Panc1 (cell line): ENCODE results near the gene CHP2. TPM values are rescaled to one million over a fixed set of nuclear protein-coding genes. Genes with fewer than 3 reads are reported as not detected.

Experiments
- ATAC-seq: fragments of 200-7000 bp; cut with Tn5 transposase; 2 replicates; pipeline ENCODE4 v1.9.1; 2020; ENCODE audit warnings: mild to moderate bottlenecking, moderate library complexity
- BruUV-seq: library from RNA; stranded (reverse); fragments of 400-500 nt; replicated peaks from 2 replicates; lab custom pipeline; 2021; lab: Mats Ljungman, UMichigan
- CTCF ChIA-PET: fragments of 300-600 bp; sonication (Branson Sonifier 250); formaldehyde crosslinking; loops from one replicate; lab custom pipeline; 2022; ENCODE audit warnings: antibody characterized with exemption; lab: Charles Lee
- POLR2A ChIA-PET: fragments of 300-600 bp; sonication (Branson Sonifier 250); formaldehyde crosslinking; loops from one replicate; lab custom pipeline; 2022; ENCODE audit warnings: antibody characterized with exemption; lab: Charles Lee
- DNase-seq: peaks from one replicate; pipeline ENCODE4 v3.0.0-alpha.2; 2010; ENCODE audit warnings: low read depth, low spot score
- H3K27ac ChIP-seq: 2 replicates; pipeline ENCODE4 v1.5.1; 2011; ENCODE audit warnings: mild to moderate bottlenecking, low read length, inconsistent platforms
- H3K27me3 ChIP-seq: fragments of 200-500 bp; sonication (Bioruptor generic); 2 replicates; pipeline ENCODE4 v1.6.0; 2014; ENCODE audit warnings: low read length, inconsistent platforms; ENCODE audit not compliant: control insufficient read depth, insufficient read depth
- H3K36me3 ChIP-seq: fragments of 200-500 bp; sonication (Bioruptor generic); 2 replicates; pipeline ENCODE4 v1.5.1; 2014; ENCODE audit warnings: inconsistent platforms, mild to moderate bottlenecking, low read length, moderate library complexity; ENCODE audit not compliant: control insufficient read depth, insufficient read depth
- H3K4me1 ChIP-seq: 2 replicates; pipeline ENCODE4 v1.5.1; 2011; ENCODE audit warnings: inconsistent platforms, mild to moderate bottlenecking, low read length, moderate library complexity; ENCODE audit not compliant: control insufficient read depth, insufficient read depth
- H3K4me3 ChIP-seq, 2 experiments: 2 replicates each; pipeline ENCODE4 v1.5.1; 2011 to 2012; ENCODE audit warnings: low read depth in 2 of 2, low read length in 2 of 2, mild to moderate bottlenecking in 2 of 2, inconsistent platforms in 1 of 2, moderate library complexity in 1 of 2
- H3K9me3 ChIP-seq: fragments of 200-500 bp; sonication (Bioruptor generic); 2 replicates; pipeline ENCODE4 v1.5.1; 2014; ENCODE audit warnings: low read depth, mild to moderate bottlenecking, inconsistent platforms, low read length, moderate library complexity; ENCODE audit not compliant: control insufficient read depth, insufficient read depth
- POLR2AphosphoS5 ChIP-seq: IDR thresholded peaks from 2 replicates; pipeline ENCODE4 v1.6.1; 2012; ENCODE audit warnings: mild to moderate bottlenecking, low read depth, low read length, moderate library complexity
- SIN3A ChIP-seq: IDR thresholded peaks from 2 replicates; pipeline ENCODE4 v1.6.1; 2012; ENCODE audit warnings: low read depth, mild to moderate bottlenecking, low read length, moderate library complexity, borderline replicate concordance; ENCODE audit not compliant: insufficient read depth
- TCF7L2 ChIP-seq: IDR thresholded peaks from 2 replicates; pipeline ENCODE4 v1.6.1; 2011; ENCODE audit warnings: mild to moderate bottlenecking, low read depth, low read length, inconsistent platforms
- in situ Hi-C: cut with HindIII; loops from 2 replicates; pipeline ENCODE4 v1.10.0; 2016; ENCODE audit warnings: low sequenced_read_pairs, low pct_unique_long_range_greater_than_20kb
- intact Hi-C: fragments of 100-400 bp; cut with micrococcal nuclease; formaldehyde crosslinking; loops from one replicate; pipeline ENCODE4 v1.10.0; 2022; ENCODE audit not compliant: unreplicated experiment
- total RNA-seq: library from RNA; stranded (reverse); gene quantifications from one replicate; pipeline ENCODE4 v1.2.1, GENCODE V29; 2021; ENCODE audit not compliant: unreplicated experiment
- TF ChIP-seq, protein P1 (sequence below), 2 experiments: IDR thresholded peaks; 2 replicates each; pipeline ENCODE4 v1.6.1; 2011 to 2012; ENCODE audit warnings: low read depth in 2 of 2, control low read depth in 1 of 2, low read length in 1 of 2, mild to moderate bottlenecking in 1 of 2, moderate library complexity in 1 of 2; ENCODE audit not compliant: insufficient read depth in 1 of 2
- TF ChIP-seq, protein P2 (sequence below): fragments of 450-650 bp; IDR thresholded peaks from 2 replicates; pipeline ENCODE4 v1.5.1; 2017; ENCODE audit warnings: mild to moderate bottlenecking

The CHP2 gene
- total RNA-seq, 1 experiment from 2014 or later, result not detected

DNA sequence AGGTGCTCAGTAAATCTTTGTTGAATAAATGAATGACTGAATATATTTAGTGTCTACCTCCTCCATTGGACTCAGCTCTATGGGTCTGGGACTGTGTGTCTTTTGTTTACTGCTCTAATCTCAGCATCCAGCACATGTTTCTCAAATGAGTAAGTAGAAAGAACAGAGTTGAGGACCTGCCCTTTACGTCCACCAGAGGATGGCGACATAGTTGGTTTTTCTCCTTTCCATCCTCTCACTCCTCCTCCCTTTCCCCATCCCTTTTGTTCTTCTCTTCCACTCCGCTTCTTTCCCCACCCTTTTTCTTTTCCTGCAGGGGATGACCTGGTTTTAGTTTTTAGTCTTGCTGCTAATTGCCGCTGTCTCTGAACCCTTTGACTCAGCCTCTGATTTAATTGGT, 12.1 kb upstream of the CHP2 start:
- Histone ChIP-seq H3K36me3 (no peaks in the 10 kb centered on the region), H3K27me3 (peaks cover 11% of the 10 kb centered on the region; the same call in 1 of the 2 replicates), H3K9me3 (no peaks in the 10 kb centered on the region), H3K27ac (no peak overlapping the region), H3K4me3 (no peak overlapping the region), H3K4me1 (no peaks in the 10 kb centered on the region)
- in situ Hi-C loops, result no loop called here
- intact Hi-C loops, result no loop called here
- DNase-seq (no peak), ATAC-seq (no peak)
- no TSS peak for BruUV-seq
- ChIA-PET CTCF (no interaction called here), POLR2A (no interaction called here)
- TF ChIP-seq, protein P1, sequence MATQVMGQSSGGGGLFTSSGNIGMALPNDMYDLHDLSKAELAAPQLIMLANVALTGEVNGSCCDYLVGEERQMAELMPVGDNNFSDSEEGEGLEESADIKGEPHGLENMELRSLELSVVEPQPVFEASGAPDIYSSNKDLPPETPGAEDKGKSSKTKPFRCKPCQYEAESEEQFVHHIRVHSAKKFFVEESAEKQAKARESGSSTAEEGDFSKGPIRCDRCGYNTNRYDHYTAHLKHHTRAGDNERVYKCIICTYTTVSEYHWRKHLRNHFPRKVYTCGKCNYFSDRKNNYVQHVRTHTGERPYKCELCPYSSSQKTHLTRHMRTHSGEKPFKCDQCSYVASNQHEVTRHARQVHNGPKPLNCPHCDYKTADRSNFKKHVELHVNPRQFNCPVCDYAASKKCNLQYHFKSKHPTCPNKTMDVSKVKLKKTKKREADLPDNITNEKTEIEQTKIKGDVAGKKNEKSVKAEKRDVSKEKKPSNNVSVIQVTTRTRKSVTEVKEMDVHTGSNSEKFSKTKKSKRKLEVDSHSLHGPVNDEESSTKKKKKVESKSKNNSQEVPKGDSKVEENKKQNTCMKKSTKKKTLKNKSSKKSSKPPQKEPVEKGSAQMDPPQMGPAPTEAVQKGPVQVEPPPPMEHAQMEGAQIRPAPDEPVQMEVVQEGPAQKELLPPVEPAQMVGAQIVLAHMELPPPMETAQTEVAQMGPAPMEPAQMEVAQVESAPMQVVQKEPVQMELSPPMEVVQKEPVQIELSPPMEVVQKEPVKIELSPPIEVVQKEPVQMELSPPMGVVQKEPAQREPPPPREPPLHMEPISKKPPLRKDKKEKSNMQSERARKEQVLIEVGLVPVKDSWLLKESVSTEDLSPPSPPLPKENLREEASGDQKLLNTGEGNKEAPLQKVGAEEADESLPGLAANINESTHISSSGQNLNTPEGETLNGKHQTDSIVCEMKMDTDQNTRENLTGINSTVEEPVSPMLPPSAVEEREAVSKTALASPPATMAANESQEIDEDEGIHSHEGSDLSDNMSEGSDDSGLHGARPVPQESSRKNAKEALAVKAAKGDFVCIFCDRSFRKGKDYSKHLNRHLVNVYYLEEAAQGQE (IDR thresholded peaks at IDR 0.05; ENCODE audit: insufficient read depth in 1 of 2, low read depth in 2 of 2, low read length in 1 of 2), result no peak
- TF ChIP-seq, protein P2, sequence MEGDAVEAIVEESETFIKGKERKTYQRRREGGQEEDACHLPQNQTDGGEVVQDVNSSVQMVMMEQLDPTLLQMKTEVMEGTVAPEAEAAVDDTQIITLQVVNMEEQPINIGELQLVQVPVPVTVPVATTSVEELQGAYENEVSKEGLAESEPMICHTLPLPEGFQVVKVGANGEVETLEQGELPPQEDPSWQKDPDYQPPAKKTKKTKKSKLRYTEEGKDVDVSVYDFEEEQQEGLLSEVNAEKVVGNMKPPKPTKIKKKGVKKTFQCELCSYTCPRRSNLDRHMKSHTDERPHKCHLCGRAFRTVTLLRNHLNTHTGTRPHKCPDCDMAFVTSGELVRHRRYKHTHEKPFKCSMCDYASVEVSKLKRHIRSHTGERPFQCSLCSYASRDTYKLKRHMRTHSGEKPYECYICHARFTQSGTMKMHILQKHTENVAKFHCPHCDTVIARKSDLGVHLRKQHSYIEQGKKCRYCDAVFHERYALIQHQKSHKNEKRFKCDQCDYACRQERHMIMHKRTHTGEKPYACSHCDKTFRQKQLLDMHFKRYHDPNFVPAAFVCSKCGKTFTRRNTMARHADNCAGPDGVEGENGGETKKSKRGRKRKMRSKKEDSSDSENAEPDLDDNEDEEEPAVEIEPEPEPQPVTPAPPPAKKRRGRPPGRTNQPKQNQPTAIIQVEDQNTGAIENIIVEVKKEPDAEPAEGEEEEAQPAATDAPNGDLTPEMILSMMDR, result 0 out of 2 replicates have a peak, but pooled peaks have one; percentile 17

DNA sequence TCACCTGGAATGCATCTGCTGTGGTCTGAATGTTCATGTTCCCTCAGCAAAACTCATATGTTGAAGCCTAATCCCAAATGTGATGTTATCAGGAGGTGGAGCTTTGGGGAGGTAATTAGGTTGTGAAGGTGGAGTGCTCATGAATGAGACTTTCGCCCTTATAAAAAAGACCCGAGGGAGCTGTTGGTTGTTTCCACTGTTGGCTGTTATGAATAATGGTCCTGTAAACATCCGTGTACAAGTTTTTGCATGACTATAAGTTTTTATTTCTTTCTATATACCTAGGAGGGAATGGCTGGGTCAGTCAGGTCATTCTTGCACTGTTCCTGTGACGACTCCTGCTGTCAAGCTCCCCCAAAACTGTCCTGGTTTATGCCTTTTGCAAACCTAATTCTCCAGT, 9.6 kb upstream of the CHP2 start:
- ChIA-PET POLR2A (no interaction called here), CTCF (no interaction called here)
- peaks cover 6% of the 10 kb centered on the region; the same call in 1 of the 2 replicates for H3K27me3 ChIP-seq
- H3K4me1 ChIP-seq, result no peaks in the 10 kb centered on the region
- ATAC-seq, result no peak
- intact Hi-C loops, result no loop called here
- H3K9me3 ChIP-seq, result no peaks in the 10 kb centered on the region
- DNase-seq, result no peak
- no peak overlapping the region for H3K27ac ChIP-seq
- no peak for TF ChIP-seq TCF7L2
- no peak for TF ChIP-seq POLR2AphosphoS5
- no peak for TF ChIP-seq SIN3A
- TF ChIP-seq, protein P2, result no peak
- TF ChIP-seq, protein P1 (IDR thresholded peaks at IDR 0.05; ENCODE audit: insufficient read depth in 1 of 2, low read depth in 2 of 2, low read length in 1 of 2), result no peak
- no TSS peak for BruUV-seq
- in situ Hi-C loops, result no loop called here
- no peak overlapping the region for H3K4me3 ChIP-seq
- no peaks in the 10 kb centered on the region for H3K36me3 ChIP-seq
